ENCODE results near the gene USP32.

The USP32 gene

DNA sequence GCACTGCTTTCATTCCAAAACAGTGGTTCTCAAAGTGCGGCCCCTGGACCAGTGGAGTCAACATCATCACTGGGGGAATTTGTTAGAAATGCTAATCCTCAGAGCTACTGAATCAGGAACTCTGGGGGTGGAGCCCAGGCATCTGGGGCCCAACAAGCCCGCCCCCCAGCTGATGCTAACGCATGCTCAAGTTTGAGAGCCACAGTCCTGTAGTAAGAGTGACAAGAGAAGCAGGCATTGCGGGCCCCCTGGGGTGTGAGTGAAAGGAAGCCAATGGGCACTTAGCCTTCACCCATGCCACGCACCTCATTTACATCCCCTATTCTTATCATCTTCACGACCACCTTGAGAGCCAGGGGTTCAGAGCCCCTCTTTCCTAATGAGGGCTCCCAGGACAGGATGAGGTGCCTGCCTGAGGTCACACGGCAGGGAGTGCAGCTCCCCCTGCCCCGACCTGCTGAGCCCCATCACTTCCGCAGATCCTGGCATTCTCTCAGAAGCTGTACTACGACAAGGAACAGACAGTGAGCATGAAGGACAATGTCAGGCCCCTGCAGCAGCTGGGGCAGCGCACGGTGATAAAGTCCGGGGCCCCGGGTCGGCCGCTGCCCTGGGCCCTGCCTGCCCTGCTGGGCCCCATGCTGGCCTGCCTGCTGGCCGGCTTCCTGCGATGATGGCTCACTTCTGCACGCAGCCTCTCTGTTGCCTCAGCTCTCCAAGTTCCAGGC, 233.0 kb downstream of the USP32 start:
- ATAC-seq (replicated peaks) (no peak), DNase-seq (no peak)
- H3K27ac Mint-ChIP-seq, result no peak overlapping the region
- H3K36me3 Mint-ChIP-seq (ENCODE audit: insufficient read depth), result peaks cover 4% of the 10 kb centered on the region
- H3K9me3 Mint-ChIP-seq, result no peaks in the 10 kb centered on the region
- H3K27me3 Mint-ChIP-seq, result peaks cover 59 to 100% of the 10 kb centered on the region in 2 donors
- H3K4me1 Mint-ChIP-seq (ENCODE audit: low read depth in 2 of 2), result peaks cover 0 to 5% of the 10 kb centered on the region in 2 donors
- H3K4me3 Mint-ChIP-seq, result no peak overlapping the region

DNA sequence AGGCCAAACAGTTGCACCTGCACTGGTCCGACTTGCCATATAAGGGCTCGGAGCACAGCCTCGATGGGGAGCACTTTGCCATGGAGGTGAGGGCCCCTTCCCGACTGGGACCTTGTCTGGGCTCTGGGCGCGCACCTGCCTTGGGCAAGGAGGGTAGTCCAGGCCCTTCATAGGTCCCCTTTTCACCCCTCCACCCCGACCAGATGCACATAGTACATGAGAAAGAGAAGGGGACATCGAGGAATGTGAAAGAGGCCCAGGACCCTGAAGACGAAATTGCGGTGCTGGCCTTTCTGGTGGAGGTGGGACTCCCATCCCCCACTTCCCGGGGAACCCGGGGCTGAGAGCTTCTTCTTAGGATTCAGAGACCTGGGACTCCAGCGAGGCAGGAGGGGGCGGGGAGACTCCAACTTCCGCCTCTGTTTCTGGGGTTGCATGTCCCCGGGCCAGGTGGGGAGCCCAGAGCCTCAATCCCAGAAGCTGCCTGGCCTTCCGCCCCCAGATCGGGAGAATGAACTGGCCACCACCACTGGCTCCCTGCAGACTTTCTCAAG, 234.4 kb downstream of the USP32 start:
- ATAC-seq (replicated peaks) (no peak), DNase-seq (no peak)
- H3K36me3 Mint-ChIP-seq (ENCODE audit: insufficient read depth), result peaks cover 7% of the 10 kb centered on the region
- no peaks in the 10 kb centered on the region for H3K9me3 Mint-ChIP-seq
- H3K27ac Mint-ChIP-seq, result no peak overlapping the region
- H3K4me3 Mint-ChIP-seq, result no peak overlapping the region
- peaks cover 0 to 5% of the 10 kb centered on the region in 2 donors for H3K4me1 Mint-ChIP-seq (ENCODE audit: low read depth in 2 of 2)
- H3K27me3 Mint-ChIP-seq, result peaks cover 62 to 100% of the 10 kb centered on the region in 2 donors

DNA sequence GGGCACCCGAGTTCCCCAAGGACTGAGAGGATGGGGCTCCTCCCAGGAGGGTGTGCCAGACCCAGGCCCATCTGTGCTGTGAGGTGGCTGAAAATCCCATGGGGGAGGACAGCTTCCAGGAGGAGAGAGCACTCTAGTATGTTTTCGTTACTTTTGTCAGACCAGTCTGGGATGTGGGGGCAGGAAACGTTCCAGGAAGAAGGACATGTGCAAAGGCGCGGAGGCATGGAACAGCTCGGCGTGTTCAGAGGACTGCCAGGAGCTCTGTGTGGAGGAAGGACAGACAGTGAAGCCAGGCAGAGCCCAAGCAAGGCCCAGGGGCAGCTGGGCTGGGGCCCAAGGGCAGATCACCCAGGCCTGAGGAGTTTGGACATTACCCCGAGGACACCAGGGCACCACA, 235.2 kb downstream of the USP32 start:
- no peaks in the 10 kb centered on the region for H3K9me3 Mint-ChIP-seq
- no peak overlapping the region for H3K4me3 Mint-ChIP-seq
- ATAC-seq (replicated peaks), result no peak
- no peak for DNase-seq
- H3K36me3 Mint-ChIP-seq (ENCODE audit: insufficient read depth), result peaks cover 7% of the 10 kb centered on the region
- H3K4me1 Mint-ChIP-seq (ENCODE audit: low read depth in 2 of 2), result no peaks in the 10 kb centered on the region
- H3K27me3 Mint-ChIP-seq, result peaks cover 60 to 100% of the 10 kb centered on the region in 2 donors
- no peak overlapping the region for H3K27ac Mint-ChIP-seq

DNA sequence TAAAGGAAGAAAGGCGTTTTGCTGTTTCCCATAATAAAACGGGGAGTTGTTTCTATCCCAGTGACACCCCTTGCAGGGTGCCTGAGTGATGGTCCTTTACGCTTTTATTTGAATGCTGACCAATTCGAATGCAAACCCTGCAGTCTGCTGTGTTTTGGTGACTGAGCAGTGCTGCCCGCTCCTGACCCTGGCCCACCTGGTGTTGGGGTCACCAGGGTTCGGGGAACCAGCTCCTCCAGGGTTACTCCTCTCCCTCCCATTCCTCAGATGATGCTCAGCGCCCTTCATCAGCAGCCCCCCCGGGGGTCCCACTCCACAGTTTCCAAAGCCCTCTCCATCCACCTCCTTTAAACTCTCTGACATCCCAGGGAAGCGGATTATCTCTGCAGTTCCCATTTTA, 236.1 kb downstream of the USP32 start:
- no peak overlapping the region for H3K4me3 Mint-ChIP-seq
- ATAC-seq (replicated peaks) (no peak), DNase-seq (no peak)
- H3K27ac Mint-ChIP-seq, result no peak overlapping the region
- H3K36me3 Mint-ChIP-seq (ENCODE audit: insufficient read depth), result peaks cover 7% of the 10 kb centered on the region
- H3K9me3 Mint-ChIP-seq, result no peaks in the 10 kb centered on the region
- H3K4me1 Mint-ChIP-seq (ENCODE audit: low read depth in 2 of 2), result peaks cover 6 to 8% of the 10 kb centered on the region in 2 donors
- H3K27me3 Mint-ChIP-seq, result peaks cover 59 to 100% of the 10 kb centered on the region in 2 donors

DNA sequence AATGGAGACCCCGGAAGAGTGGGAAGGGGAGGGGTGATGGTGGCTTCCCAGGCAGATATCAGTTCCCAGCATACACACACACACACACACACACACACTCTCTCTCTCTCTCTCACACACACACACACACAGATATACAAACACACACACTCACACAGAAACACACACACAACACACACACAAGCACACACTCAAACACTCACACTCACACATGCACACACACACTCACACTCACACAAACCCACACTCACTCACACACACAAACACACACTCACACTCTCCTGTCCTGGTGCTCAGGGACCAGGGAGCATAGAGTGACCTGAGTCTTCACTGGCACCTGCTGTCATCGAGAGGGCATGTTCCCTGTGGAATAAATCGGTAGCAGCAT, 236.5 kb downstream of the USP32 start:
- peaks cover 58 to 100% of the 10 kb centered on the region in 2 donors for H3K27me3 Mint-ChIP-seq
- H3K4me1 Mint-ChIP-seq (ENCODE audit: low read depth in 2 of 2), result peaks cover 8 to 9% of the 10 kb centered on the region in 2 donors
- ATAC-seq (replicated peaks) (no peak), DNase-seq (no peak)
- H3K4me3 Mint-ChIP-seq, result no peak overlapping the region
- H3K9me3 Mint-ChIP-seq, result no peaks in the 10 kb centered on the region
- H3K36me3 Mint-ChIP-seq (ENCODE audit: insufficient read depth), result peaks cover 7% of the 10 kb centered on the region
- H3K27ac Mint-ChIP-seq, result no peak overlapping the region

DNA sequence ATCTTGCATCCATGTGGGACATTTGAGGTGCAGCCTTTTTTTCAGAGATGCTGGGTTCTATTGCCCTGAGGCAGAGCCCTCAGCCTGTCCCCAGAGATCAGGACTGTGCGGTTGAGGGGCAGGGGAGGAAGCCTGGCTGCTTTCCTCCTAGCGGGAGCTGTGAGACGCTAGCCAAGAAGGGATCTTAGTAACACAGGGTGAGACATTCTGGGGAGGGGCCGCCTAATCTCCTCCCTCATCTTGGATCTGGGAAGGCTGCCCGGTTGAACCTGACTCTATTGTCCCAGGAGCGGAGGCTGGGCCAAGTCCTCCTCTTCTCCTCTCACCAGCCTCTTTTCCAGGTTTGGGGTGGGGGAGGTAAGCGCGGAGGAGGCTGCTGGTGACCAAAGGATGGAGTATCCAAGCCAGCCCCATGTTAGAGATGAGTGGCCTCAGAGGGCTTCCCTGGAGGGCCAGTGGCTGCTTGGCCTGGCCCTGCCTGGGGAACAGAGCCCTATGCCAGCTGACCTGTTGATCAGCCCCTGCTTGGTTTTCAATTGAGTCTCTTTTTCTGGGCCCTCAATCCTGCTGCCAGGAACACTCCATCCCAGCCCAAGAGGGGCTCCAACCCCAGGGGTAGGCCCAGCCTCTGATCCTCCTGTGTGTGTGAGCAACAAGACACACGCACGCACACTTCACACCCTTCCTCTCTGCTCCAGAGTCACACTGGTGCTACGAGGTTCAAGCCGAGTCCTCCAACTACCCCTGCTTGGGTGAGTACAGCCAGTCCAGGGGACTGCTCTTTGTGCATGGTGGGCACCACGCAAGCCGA, 237.1 kb downstream of the USP32 start:
- Mint-ChIP-seq H3K4me3 (no peak overlapping the region), H3K9me3 (no peaks in the 10 kb centered on the region), H3K27me3 (peaks cover 52 to 96% of the 10 kb centered on the region in 2 donors), H3K27ac (no peak overlapping the region), H3K36me3 (ENCODE audit: insufficient read depth) (peaks cover 7% of the 10 kb centered on the region), H3K4me1 (ENCODE audit: low read depth in 2 of 2) (peaks cover 8 to 9% of the 10 kb centered on the region in 2 donors)
- ATAC-seq (replicated peaks) (no peak), DNase-seq (no peak)

DNA sequence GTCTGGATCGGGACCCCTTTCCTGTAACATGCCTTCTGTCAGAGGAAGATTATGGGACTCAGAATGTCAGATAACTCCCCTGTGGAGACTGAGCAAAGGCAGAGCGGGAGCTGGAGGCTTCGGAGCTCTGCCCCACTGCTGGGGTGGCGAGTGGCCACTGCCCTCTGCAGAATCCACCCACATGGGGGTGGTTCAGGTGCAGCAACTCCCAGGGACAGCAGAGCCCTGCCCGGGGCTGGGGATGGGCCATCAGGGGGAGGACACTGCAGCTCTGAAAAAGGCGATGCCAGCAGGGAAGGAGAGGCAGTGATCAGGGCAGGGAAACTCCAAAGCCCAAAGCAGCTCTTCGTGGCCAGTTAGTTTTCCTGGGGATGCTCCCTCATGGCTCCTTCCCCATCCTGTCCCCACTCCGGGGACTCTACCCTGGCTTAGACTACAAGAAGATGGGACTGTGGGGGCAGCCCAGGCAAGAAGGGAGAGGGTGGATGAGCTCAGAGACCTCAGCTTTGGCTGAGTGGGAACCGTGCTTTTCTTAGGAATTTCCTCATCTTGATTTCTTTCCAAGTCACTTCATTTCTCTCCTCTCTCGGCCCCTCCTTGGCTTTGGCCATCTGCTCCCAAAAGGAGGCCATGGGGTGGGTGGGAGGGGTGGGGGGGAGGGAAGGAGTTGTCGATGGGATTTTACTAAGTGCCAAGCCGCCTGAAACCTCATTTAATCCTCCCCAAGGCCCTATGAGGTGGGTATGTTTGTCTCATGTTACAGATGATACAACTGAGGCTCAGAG, 238.1 kb downstream of the USP32 start:
- peaks cover 8 to 16% of the 10 kb centered on the region in 2 donors for H3K4me1 Mint-ChIP-seq (ENCODE audit: low read depth in 2 of 2)
- H3K4me3 Mint-ChIP-seq, result no peak overlapping the region
- H3K27ac Mint-ChIP-seq, result no peak overlapping the region
- H3K36me3 Mint-ChIP-seq (ENCODE audit: insufficient read depth), result peaks cover 7% of the 10 kb centered on the region
- H3K9me3 Mint-ChIP-seq, result no peaks in the 10 kb centered on the region
- DNase-seq (no peak), ATAC-seq (replicated peaks) (no peak)
- peaks cover 57 to 96% of the 10 kb centered on the region in 2 donors for H3K27me3 Mint-ChIP-seq

DNA sequence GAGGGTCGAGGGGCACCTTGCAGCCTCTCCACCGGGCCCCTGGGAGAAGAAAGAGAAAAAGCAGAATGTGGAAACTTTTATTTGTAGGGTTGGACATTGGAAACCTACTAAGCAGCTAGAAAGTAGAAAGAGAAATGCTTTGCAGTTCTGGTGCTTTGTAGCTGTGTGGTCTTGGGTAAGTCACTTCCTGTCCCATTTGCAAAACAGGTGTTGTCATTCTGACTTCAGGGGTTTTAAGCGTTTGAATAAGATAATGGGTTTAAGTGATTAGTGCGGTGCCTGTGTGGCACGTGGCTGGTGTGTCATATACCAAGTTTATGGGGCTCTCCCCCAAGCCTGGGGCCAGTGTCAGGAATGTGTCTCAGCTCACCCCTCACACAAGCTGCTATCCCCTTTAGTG, 240.6 kb downstream of the USP32 start:
- Mint-ChIP-seq H3K27ac (no peak overlapping the region), H3K9me3 (no peaks in the 10 kb centered on the region), H3K27me3 (peaks cover 58 to 96% of the 10 kb centered on the region in 2 donors), H3K4me1 (ENCODE audit: low read depth in 2 of 2) (peaks cover 8 to 16% of the 10 kb centered on the region in 2 donors), H3K36me3 (ENCODE audit: insufficient read depth) (peaks cover 3% of the 10 kb centered on the region), H3K4me3 (peak overlapping the region in 1 of 2 donors; percentile 62)
- DNase-seq, result no peak
- peak; percentile 70 for ATAC-seq (replicated peaks)

DNA sequence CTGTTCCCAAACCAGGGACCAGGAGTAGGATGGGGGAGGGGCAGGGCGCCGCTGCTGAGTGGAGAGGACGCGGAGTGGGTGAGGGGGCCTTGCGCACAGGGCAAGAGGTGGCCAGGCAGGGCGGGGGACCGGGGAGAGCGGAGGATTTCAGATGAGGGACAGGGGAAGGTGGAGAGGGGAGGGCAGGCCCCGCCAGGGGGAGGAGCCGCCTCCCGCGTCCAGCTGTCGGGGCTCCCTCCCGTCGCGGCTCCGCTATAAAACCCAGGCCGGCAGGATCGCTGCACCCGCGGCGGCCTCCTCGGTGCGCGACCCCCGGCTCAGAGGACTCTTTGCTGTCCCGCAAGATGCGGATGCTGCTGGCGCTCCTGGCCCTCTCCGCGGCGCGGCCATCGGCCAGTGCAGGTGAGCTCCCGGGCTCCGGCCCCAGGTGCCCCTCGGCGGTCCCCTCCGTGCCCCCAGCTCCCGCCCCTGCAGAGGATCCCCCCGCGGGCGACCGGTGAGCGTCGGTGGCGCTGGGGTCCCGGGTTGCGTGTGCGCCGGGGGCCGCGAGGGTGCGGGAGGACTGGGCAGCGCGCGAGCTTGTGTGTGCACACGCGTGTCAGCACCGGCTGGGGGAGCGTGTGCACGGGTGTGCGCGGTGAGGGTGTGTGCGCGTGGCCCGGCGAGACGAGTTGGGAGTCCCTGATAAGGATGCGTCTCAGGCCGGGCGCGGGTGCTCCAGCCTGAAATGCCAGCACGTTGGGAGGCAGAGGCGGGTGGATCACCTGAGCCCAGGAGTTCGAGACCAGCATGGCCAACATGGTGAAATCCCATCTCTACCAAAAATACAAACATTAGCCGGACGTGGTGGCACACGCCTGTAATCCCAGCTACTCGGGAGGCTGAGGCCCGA, 242.0 kb downstream of the USP32 start, which contains the start of gene CA4:
Gene CA4, plus strand, starts transcription at position 283 of the 892 bp plus-strand sequence. Its CDS starts 62 bp downstream, at position 345.
- Mint-ChIP-seq H3K4me1 (ENCODE audit: low read depth in 2 of 2) (peaks cover 8 to 16% of the 10 kb centered on the region in 2 donors), H3K27me3 (peaks cover 60 to 96% of the 10 kb centered on the region in 2 donors), H3K27ac (no peak within 1 kb of the TSS), H3K36me3 (ENCODE audit: insufficient read depth) (peaks cover 3% of the 10 kb centered on the region), H3K9me3 (no peaks in the 10 kb centered on the region), H3K4me3 (peak within 1 kb of the TSS; percentile 63 to 69)
- ATAC-seq (replicated peaks) (no peak), DNase-seq (no peak)

DNA sequence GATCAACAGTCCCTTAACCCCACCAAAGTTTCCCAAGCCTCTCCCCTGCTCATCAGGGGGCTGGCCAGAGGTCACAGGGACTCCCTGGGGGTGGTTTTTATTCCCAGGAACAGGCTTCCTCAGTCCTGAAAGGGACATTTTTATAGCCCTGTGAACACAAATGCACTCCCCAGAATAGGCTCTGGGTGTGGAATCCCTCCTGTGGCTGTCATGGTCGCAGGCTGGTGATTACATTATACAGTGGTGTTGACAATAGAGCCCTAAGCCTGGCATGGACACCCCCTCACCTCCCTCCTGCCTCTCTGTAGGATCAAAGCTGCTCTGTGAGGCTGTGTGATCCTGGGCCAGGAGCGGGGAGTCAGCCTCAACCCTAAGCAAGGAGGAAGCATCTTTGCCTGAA, 243.6 kb downstream of the USP32 start:
- H3K4me3 Mint-ChIP-seq, result no peak overlapping the region
- H3K27me3 Mint-ChIP-seq, result peaks cover 72 to 94% of the 10 kb centered on the region in 2 donors
- DNase-seq (no peak), ATAC-seq (replicated peaks) (no peak)
- H3K4me1 Mint-ChIP-seq (ENCODE audit: low read depth in 2 of 2), result peaks cover 9 to 26% of the 10 kb centered on the region in 2 donors
- peaks cover 3% of the 10 kb centered on the region for H3K36me3 Mint-ChIP-seq (ENCODE audit: insufficient read depth)
- H3K9me3 Mint-ChIP-seq, result no peaks in the 10 kb centered on the region
- no peak overlapping the region for H3K27ac Mint-ChIP-seq

DNA sequence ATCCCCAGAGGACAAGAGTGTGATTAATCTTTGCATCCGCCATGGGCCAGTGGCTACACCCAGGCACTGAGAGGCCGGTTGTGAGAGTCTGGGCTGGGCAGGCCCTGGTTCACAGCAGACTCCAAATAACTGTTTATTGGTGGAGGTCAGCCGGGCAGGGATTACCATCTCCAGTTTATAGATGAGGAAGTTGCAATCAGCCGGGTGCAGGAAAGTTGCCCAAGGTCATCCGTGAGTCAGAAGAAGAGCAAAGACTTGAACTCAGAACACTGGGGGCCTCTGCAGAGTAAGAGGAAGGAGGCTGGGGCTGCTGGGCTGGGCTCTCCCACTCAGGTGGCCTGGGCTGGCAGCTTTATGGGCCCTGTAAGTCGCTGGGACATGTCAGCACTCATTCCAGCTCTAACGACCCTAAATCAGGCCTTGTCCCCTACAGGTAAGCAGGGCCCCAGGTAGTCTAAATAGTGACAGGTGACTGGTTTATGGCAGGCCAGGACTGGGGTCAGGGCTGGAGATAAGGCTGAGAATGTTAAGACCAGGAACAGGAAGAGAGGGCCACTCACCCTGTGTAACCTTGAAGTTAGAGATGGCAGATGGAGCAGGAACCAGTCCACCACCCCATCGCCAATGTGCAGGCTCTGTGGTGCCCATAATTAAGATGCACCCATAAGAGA, 244.2 kb downstream of the USP32 start:
- DNase-seq (no peak), ATAC-seq (replicated peaks) (no peak)
- H3K36me3 Mint-ChIP-seq (ENCODE audit: insufficient read depth), result peaks cover 2% of the 10 kb centered on the region
- peaks cover 76 to 93% of the 10 kb centered on the region in 2 donors for H3K27me3 Mint-ChIP-seq
- no peak overlapping the region for H3K27ac Mint-ChIP-seq
- peaks cover 14 to 32% of the 10 kb centered on the region in 2 donors for H3K4me1 Mint-ChIP-seq (ENCODE audit: low read depth in 2 of 2)
- H3K9me3 Mint-ChIP-seq, result no peaks in the 10 kb centered on the region
- no peak overlapping the region for H3K4me3 Mint-ChIP-seq

DNA sequence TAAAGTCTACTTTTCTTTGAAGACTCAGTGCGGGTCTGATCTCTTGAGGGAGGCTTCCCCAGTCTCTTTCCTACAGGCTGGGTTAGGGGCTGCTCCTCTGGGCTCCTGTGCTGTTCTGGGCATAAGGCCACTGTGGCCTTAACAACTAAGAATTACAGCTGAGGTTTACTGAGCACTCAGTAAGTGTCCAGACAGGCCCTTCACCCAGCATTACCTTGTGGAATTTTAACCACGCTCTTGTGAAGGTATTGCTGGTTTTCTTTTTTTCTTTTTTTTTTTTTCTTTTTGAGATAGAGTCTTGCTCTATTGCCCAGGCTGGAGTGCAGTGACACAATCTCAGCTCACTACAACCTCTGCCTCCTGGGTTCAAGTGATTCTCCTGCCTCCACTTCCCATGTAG, 245.7 kb downstream of the USP32 start:
- Mint-ChIP-seq H3K4me1 (ENCODE audit: low read depth in 2 of 2) (peaks cover 13 to 42% of the 10 kb centered on the region in 2 donors), H3K4me3 (no peak overlapping the region), H3K36me3 (ENCODE audit: insufficient read depth) (peaks cover 5% of the 10 kb centered on the region), H3K27me3 (peaks cover 86 to 93% of the 10 kb centered on the region in 2 donors), H3K27ac (no peak overlapping the region), H3K9me3 (no peaks in the 10 kb centered on the region)
- ATAC-seq (replicated peaks) (no peak), DNase-seq (no peak)
